Measurements from ENCODE around the gene KRTAP2-2. TPM values are rescaled to one million over a fixed set of nuclear protein-coding genes. Genes with fewer than 3 reads are reported as not detected.
"Not testable (repeated sequence)": the region's sequence is repeated elsewhere in the genome, so short reads cannot be mapped to it uniquely, and the experiment has no call there.

Gene KRTAP2-2
- polyA plus RNA-seq, 2 of the 4 experiments (the other 2 are of a cell fraction): not detected

DNA sequence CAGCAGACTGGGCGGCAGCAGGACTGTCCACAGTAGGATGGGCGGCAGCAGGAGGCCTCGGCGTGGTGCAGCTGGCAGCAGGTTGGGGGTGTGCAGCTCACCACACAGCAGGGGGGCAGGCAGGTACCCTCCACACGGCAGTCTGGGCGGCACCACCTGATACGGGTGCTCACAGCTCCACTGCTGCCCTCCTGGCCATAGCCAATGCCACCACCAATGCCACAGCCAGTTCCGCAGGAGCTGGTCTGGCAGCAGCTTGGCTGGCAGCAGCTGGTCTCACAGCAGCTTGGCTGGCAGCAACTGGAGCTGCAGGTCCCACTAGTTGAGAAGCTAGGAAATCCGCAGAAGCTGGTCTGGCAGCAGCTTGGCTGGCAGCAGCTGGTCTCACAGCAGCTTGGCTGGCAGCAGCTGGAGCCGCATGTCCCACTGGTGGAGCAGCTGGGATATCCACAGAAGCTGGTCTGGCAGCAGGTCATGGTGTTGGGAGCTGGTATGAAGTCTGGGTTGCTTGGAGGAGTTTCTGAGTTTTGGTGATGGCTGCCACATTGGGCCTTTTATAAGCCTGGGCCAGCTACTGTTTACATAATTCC, 20.6 kb downstream of the KRTAP2-2 start, which contains the start of gene KRTAP1-3:
KRTAP1-3 (minus strand) TSS at position 529 of the 590 bp plus-strand sequence; CDS start at position 476, 53 bp downstream.
- not testable (repeated sequence) for ATAC-seq
- WGBS (ENCODE audit: missing lambda C conversion rate): 82% methylated on average over 8 of the region's 10 CpGs

DNA sequence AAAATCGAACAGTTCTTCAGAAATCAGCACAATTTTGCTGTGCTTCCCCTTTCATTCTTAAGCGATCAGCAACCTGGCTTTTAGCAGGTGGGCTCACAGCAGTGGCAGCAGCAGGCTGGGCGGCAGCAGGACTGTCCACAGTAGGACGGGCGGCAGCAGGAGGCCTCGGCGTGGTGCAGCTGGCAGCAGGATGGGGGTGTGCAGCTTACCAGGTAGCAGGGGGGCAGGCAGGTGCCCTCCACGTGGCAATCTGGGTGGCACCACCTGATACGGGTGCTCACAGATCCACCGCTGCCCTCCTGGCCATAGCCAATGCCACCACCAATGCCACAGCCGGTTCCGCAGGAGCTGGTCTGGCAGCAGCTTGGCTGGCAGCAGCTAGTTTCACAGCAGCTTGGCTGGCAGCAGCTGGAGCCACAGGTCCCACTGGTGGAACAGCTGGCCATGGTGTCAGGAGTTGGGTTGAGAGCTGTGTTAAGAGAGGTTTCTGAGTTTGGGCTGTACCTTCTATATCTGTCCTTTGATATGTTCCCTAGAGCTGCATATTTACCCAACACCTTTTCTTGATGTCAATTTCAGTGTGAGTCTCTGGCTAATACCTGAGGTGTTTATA, 25.3 kb downstream of the KRTAP2-2 start, which contains the start of gene KRTAP1-4:
KRTAP1-4 (minus strand) TSS at position 563 of the 613 bp plus-strand sequence; CDS start at position 446, 117 bp downstream.
- H3K4me3 ChIP-seq: no peak within 1 kb of the TSS
- no peak for ATAC-seq
- TF ChIP-seq RAD21 (conservative IDR thresholded peaks at IDR 0.05 in 1 of 2, IDR thresholded peaks at IDR 0.05 in 1 of 2): no peak
- TF ChIP-seq, protein P1, sequence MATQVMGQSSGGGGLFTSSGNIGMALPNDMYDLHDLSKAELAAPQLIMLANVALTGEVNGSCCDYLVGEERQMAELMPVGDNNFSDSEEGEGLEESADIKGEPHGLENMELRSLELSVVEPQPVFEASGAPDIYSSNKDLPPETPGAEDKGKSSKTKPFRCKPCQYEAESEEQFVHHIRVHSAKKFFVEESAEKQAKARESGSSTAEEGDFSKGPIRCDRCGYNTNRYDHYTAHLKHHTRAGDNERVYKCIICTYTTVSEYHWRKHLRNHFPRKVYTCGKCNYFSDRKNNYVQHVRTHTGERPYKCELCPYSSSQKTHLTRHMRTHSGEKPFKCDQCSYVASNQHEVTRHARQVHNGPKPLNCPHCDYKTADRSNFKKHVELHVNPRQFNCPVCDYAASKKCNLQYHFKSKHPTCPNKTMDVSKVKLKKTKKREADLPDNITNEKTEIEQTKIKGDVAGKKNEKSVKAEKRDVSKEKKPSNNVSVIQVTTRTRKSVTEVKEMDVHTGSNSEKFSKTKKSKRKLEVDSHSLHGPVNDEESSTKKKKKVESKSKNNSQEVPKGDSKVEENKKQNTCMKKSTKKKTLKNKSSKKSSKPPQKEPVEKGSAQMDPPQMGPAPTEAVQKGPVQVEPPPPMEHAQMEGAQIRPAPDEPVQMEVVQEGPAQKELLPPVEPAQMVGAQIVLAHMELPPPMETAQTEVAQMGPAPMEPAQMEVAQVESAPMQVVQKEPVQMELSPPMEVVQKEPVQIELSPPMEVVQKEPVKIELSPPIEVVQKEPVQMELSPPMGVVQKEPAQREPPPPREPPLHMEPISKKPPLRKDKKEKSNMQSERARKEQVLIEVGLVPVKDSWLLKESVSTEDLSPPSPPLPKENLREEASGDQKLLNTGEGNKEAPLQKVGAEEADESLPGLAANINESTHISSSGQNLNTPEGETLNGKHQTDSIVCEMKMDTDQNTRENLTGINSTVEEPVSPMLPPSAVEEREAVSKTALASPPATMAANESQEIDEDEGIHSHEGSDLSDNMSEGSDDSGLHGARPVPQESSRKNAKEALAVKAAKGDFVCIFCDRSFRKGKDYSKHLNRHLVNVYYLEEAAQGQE (IDR thresholded peaks at IDR 0.05): no peak
- TF ChIP-seq EP300 (IDR thresholded peaks at IDR 0.05): no peak
- TF ChIP-seq NFE2L2 (conservative IDR thresholded peaks at IDR 0.05; ENCODE audit: low read length): no peak
- no peak for TF ChIP-seq RFX5 (IDR thresholded peaks at IDR 0.05)
- TF ChIP-seq SMC3 (IDR thresholded peaks at IDR 0.05): no peak
- no peak for TF ChIP-seq FOSB (CRISPR knock-in tag; IDR thresholded peaks at IDR 0.05)
- TF ChIP-seq NPAS2 (CRISPR knock-in tag; IDR thresholded peaks at IDR 0.05; ENCODE audit: borderline replicate concordance): no peak
- no peak for TF ChIP-seq ESRRA (IDR thresholded peaks at IDR 0.05; ENCODE audit: borderline replicate concordance, low read length)
- TF ChIP-seq PHF8 (IDR thresholded peaks at IDR 0.05; ENCODE audit: borderline replicate concordance, low read depth): no peak
- TF ChIP-seq PBX3 (IDR thresholded peaks at IDR 0.05): no peak
- no peak for TF ChIP-seq CEBPB (IDR thresholded peaks at IDR 0.05)
- TF ChIP-seq, protein P2, sequence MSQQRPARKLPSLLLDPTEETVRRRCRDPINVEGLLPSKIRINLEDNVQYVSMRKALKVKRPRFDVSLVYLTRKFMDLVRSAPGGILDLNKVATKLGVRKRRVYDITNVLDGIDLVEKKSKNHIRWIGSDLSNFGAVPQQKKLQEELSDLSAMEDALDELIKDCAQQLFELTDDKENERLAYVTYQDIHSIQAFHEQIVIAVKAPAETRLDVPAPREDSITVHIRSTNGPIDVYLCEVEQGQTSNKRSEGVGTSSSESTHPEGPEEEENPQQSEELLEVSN (IDR thresholded peaks at IDR 0.05; ENCODE audit: borderline replicate concordance, low read depth): no peak
- no peak for TF ChIP-seq TFCP2L1 (CRISPR knock-in tag; IDR thresholded peaks at IDR 0.05)
- TF ChIP-seq, protein P3, sequence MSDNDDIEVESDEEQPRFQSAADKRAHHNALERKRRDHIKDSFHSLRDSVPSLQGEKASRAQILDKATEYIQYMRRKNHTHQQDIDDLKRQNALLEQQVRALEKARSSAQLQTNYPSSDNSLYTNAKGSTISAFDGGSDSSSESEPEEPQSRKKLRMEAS (IDR thresholded peaks at IDR 0.05): no peak
- TF ChIP-seq CBX2 (IDR thresholded peaks at IDR 0.05; ENCODE audit: borderline replicate concordance, low read depth): no peak
- TF ChIP-seq FOXS1 (CRISPR knock-in tag; IDR thresholded peaks at IDR 0.05): no peak
- TF ChIP-seq CBX8 (IDR thresholded peaks at IDR 0.05): no peak
- WGBS (ENCODE audit: missing lambda C conversion rate): 60% methylated on average over 9 of the region's 12 CpGs
- ChIA-PET POLR2A (no interaction called here), CTCF (interaction anchor here (0.7 to 1.8 kb wide), 3 partner anchors 9 to 292 kb away, joined by 3 to 6 read pairs (median 3); no protein-coding TSS in a partner anchor)
- H3K4me2 ChIP-seq: no peak within 1 kb of the TSS
- peaks cover 8% of the 10 kb centered on the region; the same call in 1 of the 3 replicates for H3K4me1 ChIP-seq
- no peak within 1 kb of the TSS for H3K27ac ChIP-seq
- FAIRE-seq: no peak
- H3K9me3 ChIP-seq: no peaks in the 10 kb centered on the region
- DNase-seq (ENCODE audit: low read depth in 1 of 2, low spot score in 1 of 2): no peak

More for the DNA sequence above, 20.6 kb downstream of the KRTAP2-2 start, which contains the start of gene KRTAP1-3:
- H3K4me2 ChIP-seq; DNase-seq (ENCODE audit: low read depth in 1 of 2, low spot score in 1 of 2); H3K4me3 ChIP-seq; H3K4me1 ChIP-seq; H3K27ac ChIP-seq; POLR2A ChIA-PET; H3K9me3 ChIP-seq; FAIRE-seq; CTCF ChIA-PET: not testable (repeated sequence)
